HL-60/S4 treated with retinoic acid at 250 ng/mL for 4 days and 3 days (cell line): ENCODE results near the gene ZNRF1.
"Not testable (repeated sequence)": the region's sequence is repeated elsewhere in the genome, so short reads cannot be mapped to it uniquely, and the experiment has no call there.

Source experiments
- in situ Hi-C: fragments of 300-500 bp; cut with MboI; formaldehyde crosslinking; loops from 2 replicates; pipeline ENCODE4 v1.7.0; 2022; ENCODE audit warnings: low sequenced_read_pairs

Gene ZNRF1

DNA sequence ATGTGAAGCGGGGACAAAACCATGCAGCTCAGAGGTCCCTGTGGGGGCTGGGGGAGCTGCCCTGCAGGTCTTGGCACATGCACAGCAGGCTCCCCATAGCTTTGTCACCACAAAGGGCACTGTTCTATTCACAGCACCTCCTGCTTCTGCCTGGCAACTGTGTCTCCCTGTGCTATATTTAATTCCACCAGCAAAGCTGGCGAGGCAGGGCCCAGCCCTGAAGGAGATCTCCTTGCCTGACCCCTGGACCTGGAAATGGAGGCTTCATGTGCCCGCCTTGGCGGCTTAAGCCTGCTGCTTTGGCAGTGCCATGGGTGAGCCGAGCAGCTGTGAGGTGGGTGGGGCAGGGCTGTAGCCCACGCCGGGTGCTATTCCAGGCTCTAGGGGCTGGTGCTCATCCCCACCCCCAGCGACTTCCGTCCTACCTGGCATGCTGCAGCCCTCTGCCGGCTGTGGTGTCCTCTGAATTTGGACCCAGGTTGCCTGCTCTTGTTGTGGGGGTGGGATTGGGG lies 111.0 kb downstream of the ZNRF1 start:
- in situ Hi-C loops, result loop anchor here (10.0 kb wide), 1 partner anchor 115 kb away; the partner anchor contains the start of gene ZNRF1

DNA sequence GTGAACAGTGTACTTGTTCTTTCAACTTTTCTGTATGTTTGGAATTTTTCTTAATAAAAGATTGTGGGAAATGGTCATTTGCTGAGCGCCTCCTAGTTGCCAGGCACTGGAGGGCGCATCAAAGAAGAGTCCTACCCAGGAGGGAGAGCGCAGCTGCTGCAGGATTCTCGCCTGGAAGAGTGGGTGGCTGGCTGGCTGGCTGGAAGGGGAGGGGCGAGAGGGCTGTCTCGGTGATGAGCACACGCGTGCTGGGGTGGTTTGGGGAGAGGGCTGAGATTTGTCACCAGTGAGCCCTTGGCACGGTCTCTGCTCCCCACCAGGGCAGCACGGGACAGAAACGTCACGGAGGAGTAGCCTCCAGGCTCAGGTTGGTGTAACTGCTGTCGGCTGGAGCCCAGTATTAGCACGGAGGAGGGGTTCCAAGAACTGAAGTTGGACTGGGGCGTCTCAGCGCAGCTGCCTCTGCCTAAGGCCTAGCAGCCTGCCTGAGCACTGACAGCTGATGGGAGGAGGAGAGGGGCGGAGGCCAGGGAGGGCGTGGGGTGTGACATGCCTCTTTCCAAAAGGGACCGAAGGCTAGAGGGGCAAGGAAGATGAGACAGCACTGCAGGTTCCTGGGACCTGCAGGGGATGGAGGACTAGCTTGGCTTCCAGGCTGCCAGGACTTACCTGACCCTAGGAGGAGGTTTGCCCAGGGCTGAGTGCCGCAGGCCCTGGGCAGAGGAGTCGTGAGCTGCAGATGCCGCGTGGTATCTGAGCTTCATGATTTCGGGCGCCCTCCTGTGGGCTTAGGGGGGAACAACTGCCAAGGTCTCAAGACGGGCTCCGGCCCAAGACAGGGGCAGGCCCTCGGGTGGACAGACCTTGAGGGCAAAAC lies 112.1 kb downstream of the ZNRF1 start:
- in situ Hi-C loops, result no loop called here

DNA sequence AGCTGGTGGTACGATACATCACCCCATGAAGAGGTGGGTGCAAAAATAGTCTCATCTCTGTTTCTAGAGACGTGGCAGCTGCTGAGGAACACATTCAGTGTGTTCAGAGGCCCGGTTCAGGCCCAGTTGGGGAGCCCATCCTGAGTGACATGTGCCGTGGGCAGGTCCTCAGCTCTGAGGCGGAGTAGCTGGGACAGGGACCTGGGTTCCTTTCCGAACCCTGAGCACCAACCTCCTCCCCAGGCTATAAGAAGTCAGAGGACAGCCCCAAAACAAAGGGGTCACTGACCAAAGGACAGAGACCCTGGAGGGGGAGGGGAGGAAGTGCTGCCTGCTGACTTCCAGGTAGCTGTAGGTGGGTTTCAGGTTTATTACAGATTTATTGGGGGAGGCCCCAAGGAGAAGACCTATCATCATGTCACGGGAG lies 112.7 kb downstream of the ZNRF1 start:
- in situ Hi-C loops, result no loop called here

DNA sequence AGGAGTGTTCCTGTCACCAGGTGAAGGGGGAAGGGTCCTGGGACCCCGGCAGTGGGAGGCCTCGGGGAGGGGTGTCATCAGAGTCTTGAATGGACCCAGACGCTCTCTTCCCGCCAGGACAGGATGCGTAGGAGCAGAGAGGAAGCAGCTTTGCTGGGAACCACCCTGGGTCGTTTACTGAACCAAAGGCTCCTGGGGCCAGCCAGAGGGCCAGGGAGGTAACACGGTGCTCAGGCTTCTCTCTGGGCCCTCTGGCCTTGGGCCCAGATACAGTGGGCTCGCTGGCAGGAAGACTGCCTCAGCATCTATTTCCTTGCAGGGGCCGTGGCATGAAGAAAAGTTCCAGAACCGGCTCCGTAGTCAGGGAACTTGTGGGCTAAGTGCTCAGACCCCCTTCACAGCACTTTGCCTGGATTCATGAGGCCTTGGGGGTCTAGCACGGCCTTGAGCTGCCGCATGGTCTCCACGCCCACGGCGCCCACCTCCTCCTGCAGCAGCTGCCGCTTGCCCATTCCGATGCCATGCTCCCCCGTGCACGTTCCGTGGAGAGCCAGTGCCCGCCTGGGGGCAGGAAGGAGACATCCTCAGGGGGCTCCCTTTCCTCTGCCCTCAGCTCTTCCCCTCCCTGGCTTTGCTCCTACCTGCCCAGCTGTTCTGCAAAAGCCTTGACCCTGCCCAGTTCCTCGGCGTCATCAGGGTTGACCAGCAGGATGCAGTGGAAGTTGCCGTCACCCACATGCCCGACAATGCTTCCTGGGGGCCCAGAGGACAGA lies 113.3 kb downstream of the ZNRF1 start:
- in situ Hi-C loops, result no loop called here

DNA sequence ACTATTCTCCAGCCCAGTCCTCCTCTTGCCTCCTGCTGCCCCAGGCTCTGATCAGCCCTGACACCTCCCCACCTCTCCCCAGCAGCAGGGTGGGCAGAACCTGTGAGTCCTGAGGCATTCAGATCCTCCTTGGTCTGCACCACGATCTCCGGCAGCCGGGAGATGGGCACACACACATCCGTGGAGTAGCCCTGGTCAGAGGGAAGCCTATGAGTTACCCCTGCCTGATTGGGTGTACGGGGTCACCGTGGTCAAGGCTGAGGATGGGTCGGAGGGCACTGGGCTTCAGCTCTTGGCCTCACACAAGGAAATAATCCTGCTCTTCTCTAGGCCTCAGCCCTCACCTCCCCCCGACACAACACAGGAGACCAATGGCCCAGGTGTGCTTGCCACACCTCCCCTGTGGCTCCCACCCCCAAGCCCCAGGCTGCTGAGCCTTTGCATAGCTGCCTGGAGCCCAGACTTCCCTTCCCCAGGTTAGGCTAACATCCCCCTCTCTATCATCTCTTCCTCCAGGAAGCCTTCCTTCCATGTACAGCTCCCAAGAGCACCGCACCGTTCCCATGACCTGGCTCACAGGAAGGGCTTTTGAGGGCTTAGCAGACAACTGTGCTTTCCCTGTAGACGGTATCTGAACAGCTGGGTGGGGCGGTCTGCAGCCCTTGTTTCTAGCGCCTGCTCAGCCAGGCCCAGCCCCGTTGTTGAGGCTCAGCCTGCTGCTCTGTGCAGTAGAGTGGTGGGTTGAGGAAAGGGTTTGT lies 114.1 kb downstream of the ZNRF1 start:
- in situ Hi-C loops, result no loop called here

DNA sequence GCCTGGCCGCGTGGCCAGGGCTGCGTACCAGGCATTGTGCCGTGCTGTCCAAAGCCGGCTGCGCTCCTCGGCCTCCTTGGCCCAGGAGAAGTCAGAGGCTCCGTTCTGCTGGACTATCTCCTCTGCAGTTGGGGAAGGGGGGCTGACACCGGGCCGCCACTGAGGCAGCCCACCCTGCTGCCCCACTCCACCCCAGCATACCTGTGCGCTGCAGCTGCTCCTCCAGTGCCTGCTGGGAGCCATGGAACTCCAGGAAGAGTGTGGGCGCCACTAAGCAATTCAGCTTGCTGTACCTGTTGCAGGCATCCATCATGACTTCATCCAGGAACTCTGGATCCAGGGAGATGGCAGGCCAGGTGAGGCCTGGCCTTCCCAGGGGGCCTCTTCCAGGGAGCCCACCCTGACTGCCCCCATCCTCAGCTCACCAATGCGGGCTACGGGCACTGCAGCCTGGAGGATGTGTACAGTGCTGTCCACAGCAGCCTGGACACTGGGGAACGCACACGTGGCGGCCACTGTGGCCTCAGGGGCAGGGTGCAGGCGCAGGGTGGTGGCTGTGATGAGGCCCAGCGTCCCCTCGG lies 114.8 kb downstream of the ZNRF1 start:
- in situ Hi-C loops, result no loop called here

DNA sequence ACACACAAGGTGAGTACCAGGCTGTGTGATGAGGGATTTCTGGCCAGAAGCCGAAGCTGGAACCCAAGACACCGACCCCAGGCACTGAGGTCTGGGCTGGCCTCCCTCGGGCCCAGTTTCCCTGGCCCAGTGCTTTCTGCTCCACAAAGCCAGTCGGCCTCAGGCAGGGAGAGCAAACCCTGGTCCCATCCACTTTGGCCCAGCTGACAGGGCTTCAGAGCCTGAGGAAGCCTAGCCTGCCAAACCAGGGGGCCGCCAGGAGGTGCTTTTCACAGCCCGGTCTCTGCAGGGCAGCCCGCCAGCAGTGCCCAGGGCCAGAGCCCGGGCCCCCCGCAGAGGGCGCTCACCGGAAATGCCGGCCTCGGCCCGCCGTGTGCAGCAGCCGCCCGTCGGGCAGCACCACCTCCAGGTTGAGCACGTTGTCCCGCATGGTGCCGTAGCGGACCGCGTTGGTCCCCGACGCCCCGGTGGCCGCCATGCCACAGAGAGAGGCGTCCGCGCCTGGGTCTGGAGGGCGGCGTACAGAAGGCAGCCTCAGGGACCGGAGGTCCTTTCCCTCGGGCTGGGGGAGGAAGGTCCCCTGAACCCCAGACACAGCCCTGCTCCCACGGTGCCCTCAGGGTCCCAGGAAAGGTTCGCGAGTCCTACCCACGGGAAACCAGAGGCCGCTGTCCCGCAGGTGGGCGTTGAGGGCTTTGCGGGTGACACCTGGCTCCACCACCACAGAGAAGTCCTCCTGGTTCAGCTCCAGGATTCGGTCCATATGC lies 115.5 kb downstream of the ZNRF1 start:
- in situ Hi-C loops, result no loop called here

DNA sequence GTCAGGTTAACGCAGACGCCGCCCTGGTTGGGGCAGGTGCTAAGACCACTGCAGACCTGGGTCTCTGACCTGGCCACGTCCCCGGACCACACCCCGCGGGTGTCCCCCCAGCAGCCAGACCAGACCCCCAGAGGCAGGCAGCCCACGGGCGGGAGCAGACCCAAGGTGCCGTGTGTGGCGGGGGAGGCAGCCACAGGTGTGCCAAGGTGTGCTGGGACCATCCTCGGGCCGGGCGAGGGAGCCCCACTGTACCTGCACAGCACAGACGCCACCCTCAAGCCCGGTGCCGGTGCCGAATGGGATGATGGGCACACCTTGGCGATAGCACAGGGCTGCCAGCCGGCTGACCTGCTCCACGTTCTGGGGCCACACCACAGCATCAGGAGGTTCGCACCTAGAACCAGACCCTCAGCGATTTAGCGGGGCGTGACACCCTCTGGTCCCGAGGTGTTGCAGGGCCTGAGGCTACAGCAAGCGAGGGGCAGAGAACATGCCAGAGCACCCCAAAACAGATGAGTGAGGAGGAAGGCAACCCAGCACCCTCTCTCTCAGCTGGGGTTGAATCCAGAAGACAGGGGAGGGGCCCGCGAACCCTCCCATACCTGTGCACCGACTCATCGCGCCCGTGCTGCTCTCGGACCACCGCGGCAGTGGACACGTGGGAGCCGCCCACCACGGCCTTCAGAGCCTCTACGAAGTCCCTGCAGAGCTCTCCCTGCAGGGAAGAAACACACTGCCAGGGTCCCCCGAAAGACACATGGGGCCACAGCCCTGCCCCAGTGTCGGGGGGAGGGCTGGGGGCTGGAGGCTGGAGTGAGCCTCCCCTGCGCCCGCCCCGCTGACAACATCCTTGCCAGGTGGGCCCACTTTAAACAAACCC lies 116.4 kb downstream of the ZNRF1 start:
- in situ Hi-C loops, result no loop called here

DNA sequence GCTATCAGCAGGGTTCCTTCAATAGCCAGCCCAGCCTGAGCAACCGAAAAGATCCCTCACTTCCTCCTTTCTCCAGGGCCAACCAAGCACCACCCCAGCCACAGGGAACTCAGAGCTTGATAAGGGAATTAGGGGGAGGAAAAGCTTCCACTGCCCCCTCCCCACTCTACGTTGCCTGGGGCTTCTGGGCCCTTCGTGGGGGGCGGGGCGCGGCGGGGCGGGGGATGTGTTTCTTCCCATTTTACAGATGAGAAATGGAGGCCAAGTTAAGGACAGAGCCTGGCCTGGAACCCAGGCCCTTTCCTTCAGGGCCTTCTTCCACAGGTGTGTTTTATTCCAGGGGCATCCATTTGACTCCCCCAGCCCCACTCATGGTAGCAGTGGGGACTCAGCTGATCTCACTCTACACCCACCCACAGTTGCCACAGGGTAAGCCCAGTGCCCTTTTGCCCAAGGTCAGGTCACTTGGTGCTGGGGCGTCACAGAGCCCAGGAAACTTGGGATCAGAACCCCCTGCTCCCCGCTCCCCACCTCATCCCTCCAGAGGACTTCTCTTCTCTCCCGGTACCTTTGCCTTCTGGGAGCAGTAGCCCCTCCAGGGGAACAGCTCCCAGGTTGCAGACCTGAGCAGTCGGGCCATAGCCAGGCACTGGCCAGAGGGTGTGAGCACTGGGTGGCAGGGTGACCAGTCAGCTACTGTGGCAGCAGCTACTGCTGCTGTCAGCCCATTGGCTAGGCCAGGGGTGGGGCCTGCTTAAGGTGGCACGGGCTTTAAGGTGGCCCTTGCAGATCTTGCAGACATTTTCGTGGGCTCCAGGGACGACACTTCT lies 117.5 kb downstream of the ZNRF1 start, which contains the start of gene LDHD:
Gene LDHD, minus strand, starts transcription at position 700 of the 830 bp plus-strand sequence. Its CDS starts 60 bp downstream, at position 640.
- in situ Hi-C loops, result no loop called here

DNA sequence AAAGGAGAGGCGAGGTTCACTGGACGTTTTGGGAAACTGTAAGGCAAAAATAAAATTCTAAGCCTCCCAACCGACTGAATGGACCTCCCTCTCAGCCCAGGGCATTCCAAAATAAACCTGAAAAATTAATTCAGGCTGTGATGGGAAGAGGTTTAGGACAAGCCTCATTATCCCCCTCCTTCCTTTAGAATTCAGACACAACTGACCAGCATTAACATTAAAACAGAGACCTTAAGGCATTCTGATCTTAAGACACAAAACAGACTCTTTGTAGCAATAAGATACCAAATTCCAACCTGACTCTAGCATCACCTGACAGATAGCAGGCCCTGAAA lies 118.1 kb downstream of the ZNRF1 start:
- in situ Hi-C loops, result no loop called here

DNA sequence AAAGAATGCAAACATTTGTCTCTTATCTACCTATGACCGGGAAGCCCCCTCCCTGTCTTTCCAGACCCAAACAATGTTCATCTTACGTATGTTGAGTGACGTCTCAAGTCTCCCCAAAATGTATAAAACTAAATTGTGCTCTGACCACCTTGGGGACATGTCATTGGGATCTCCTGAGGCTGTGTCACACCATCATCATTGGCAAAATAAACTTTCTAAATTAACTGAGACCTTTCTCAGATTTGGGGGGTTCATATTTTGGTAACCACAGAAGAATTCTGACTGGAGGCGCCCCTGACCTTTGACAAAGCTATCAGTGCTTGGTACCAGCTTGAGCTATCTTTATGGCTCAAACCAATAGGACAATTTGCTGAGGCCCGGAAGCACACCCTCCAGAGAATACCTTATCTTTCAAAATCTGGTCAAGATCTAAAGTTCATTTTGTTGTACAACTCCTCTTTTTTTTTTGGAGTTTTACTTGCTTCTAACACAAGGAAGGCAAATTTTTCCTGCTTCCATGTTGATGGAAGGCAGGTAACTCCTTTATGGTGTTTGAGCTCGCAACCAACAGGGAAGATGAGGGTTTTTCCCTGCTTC lies 120.2 kb downstream of the ZNRF1 start:
- in situ Hi-C loops, result no loop called here

DNA sequence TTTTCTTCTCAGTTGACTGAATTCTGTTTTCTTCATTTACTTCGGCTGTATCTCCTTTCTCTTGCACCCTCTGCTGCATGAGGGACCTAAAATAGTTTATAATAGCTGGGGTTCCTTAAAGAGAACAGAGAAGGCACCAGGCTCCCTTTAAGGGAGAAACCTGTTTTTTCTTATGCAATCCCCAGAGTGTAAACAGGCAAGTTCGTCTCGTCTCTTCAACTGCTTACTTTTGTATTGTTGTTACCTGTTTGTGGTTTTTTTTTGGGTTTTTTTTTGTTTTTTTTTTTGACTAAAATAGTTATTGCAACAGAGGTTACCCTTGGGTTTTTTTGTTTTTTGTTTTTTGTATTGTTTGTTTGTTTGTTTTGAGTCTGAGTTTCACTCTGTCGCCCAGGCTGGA lies 121.4 kb downstream of the ZNRF1 start:
- in situ Hi-C loops, result no loop called here

DNA sequence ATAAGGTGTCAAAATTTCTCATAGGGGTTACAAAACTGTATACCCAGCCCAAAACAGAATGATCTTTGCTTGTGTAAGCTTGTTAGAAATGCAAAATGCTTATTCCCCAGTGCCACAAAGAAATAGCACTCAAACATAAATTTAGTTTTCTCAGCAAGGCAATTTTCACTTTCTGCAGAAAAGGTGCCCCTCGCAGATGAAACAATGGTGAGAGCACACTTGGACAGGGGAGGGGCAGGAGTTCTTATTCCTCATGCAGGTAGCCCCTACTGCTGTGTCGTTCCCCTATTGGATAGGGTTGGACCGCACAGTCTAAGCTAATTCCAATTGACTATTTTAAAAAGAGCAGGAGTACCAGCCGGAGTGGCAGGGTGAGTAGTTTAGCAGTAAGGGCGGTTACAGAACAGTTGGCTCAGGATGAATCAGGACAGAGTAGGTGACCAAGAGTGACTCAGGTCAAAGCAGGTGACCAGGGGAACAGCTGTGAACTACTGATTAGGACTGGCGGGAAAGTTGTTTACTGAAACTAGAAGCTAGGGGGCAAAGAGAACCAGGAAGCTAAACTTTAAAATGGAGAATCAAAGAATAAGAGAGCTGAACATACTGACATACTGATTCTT lies 123.2 kb downstream of the ZNRF1 start:
- in situ Hi-C loops, result no loop called here

DNA sequence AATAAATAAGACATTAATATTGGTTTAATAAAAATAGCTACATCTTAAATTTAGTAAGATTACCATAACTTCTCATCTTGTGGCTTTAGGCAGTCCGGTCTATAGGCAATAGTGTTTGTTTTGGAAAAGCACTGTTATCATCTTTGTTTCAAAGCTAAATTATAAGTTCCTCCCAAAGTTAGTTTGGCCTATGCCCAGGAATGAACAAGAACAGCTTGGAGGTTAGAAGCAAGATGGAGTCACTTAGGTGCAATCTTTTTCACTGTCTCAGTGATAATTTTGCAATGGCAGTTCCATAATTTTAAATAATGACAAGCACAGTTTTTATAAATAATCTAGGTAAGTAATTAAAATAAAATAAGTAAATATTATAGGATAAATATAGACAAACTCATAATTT lies 123.8 kb downstream of the ZNRF1 start:
- in situ Hi-C loops, result no loop called here

DNA sequence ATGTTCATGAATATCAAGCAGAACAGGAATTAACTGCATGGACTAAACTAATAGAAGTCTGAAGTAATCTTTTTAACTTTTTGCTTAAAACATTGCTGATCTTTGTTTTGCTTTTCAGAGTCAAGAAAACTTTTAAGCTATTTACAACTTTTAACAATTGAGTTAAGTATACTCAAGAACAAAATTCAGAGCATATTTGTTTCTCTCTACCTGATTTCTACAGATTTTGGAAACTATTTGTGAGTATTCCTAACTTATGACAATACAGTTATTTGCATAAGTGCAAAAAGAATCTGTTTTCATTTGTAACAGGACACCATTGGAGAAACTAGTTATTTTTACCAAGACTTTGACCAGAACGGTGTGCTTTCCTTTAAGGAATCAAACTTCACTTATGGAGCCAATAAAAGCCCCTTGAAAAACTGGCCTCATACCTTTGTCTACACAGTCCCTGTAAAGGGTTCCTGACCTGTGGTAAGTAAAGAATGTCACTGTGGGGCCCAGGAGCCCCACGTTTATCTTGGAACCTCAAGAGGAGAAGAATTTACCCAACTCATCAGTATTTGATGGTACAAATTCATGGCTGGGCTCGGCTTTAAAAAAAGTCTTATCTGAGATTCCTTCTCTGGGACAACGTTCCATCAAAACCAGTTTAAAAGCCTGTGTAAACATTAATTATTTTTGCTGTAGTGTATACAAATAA lies 129.0 kb downstream of the ZNRF1 start:
- in situ Hi-C loops, result no loop called here

DNA sequence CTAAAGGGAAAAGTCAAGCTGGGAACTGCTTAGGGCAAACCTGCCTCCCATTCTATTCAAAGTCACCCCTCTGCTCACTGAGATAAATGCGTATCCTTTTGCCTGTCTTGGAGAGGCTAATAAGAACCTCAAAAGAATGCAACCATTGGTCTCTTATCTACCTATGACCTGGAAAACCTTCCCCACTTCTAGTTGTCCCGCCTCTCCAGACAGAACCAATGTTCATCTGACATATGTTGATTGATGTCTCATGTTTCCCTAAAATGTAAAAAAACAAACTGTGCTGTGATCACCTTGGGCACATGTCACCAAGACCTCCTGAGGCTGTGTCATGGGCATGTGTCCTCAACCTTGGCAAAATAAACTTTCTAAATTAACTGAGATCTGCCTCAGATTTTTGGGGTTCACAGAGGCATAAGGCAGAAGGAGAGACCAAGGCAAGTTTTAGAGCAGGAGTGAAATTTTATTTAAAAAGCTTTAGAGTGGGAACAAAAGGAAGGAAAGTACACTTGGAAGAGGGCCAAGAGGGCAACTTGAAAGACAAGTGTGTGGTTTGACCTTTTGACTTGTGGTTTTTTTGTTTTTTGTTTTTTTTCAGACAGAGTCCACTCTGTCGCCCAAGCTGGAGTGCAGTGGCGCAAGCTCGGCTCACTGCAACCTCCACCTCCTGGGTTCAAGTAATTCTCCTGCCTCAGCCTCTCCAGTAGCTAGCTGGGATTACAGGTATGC lies 130.8 kb downstream of the ZNRF1 start:
- in situ Hi-C loops, result not testable (repeated sequence)
